Endodermal cell (in vitro differentiated cells): ENCODE results near the gene IST1. TPM values are rescaled to one million over a fixed set of nuclear protein-coding genes. Genes with fewer than 3 reads are reported as not detected.

Experiments used
- DNase-seq: peaks from one replicate; pipeline ENCODE4 v3.0.0-alpha.2; 2017
- H3K27ac ChIP-seq: 2 replicates; pipeline ENCODE4 v1.5.1; 2013; ENCODE audit warnings: mild to moderate bottlenecking, low read depth, low read length, moderate library complexity
- H3K27me3 ChIP-seq: 2 replicates; pipeline ENCODE4 v1.6.1; 2013; ENCODE audit warnings: mild to moderate bottlenecking, low read length, moderate library complexity; ENCODE audit not compliant: insufficient read depth, control insufficient read depth, poor library complexity, severe bottlenecking
- H3K36me3 ChIP-seq: 2 replicates; pipeline ENCODE4 v1.7.0; 2013; ENCODE audit warnings: mild to moderate bottlenecking, low read length, moderate library complexity; ENCODE audit not compliant: control insufficient read depth, insufficient read depth
- H3K4me1 ChIP-seq: one replicate; pipeline ENCODE4 v1.7.0; 2013; ENCODE audit warnings: low read length; ENCODE audit not compliant: control insufficient read depth, insufficient read depth
- H3K4me3 ChIP-seq: 2 replicates; pipeline ENCODE4 v1.5.1; 2013; ENCODE audit warnings: mild to moderate bottlenecking, low read length, moderate library complexity
- H3K9ac ChIP-seq: 2 replicates; pipeline ENCODE4 v1.6.1; 2013; ENCODE audit warnings: mild to moderate bottlenecking, low read length, moderate library complexity; ENCODE audit not compliant: poor library complexity, severe bottlenecking; ENCODE audit errors: extremely low read depth
- H3K9me3 ChIP-seq: 2 replicates; pipeline ENCODE4 v1.6.1; 2013; ENCODE audit warnings: mild to moderate bottlenecking, low read length, moderate library complexity; ENCODE audit not compliant: control insufficient read depth
- H3K27ac Mint-ChIP-seq: 2 replicates; pipeline ENCODE4 v1.8.0; 2020; ENCODE audit warnings: mixed read lengths
- H3K27me3 Mint-ChIP-seq: 2 replicates; pipeline ENCODE4 v1.8.0; 2021; ENCODE audit warnings: mild to moderate bottlenecking, mixed read lengths; ENCODE audit not compliant: insufficient read depth
- H3K36me3 Mint-ChIP-seq: 2 replicates; pipeline ENCODE4 v1.8.0; 2020; ENCODE audit warnings: low read depth, mixed read lengths
- H3K4me1 Mint-ChIP-seq: 2 replicates; pipeline ENCODE4 v1.8.0; 2020; ENCODE audit warnings: mixed read lengths
- H3K4me3 Mint-ChIP-seq: 2 replicates; pipeline ENCODE4 v1.8.0; 2020; ENCODE audit warnings: mild to moderate bottlenecking, moderate library complexity, mixed read lengths
- H3K9me3 Mint-ChIP-seq: 2 replicates; pipeline ENCODE4 v1.8.0; 2020; ENCODE audit warnings: mild to moderate bottlenecking, mixed read lengths
- WGBS, 2 experiments: methylation state at CpG; one replicate each; pipeline versions ENCODE4 v1.1.5 to v1.1.7; 2013; ENCODE audit warnings: missing lambda C conversion rate in 2 of 2, mixed read lengths in 1 of 2; ENCODE audit not compliant: insufficient coverage in 1 of 2, insufficient read length in 1 of 2; 5-methylcytosine and 5-hydroxymethylcytosine counted together
- total RNA-seq, 2 donors: library from RNA; stranded (reverse); fragmentation: NEBNext Ultra II Directional in 1 of 2; extraction: Animal tissue kit (Norgen Biotek cat#: 25700) in 1 of 2; gene quantifications; 2 replicates in 1 of 2; 3 replicates in 1 of 2; pipeline ENCODE4 v1.2.1, GENCODE V29; 2021
- TF ChIP-seq, protein P1 (sequence below): fragments of 200-600 bp; sonication (generic); conservative IDR thresholded peaks from 2 replicates; pipeline ENCODE4 v1.5.0; 2021; ENCODE audit warnings: antibody characterized with exemption, mild to moderate bottlenecking

Gene IST1
- total RNA-seq, 2 donors from 2014 or later = 259 to 319 TPM

DNA sequence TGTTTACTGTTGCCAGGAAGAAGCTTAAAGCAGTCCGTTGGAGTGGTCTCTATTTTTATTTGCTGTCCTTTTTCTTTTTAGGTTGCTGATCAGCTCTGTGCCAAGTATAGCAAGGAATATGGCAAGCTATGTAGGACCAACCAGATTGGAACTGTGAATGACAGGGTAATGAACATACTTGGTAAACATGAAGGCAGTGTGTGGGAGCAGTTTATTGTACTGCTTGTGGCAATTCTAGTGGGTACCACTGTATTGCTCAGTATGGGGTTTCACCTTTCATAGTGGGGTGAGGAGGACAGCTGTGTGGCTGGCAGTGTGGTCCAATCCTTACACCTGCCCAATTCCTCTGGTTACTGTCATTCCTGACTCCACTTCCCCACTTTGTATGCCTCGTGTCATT lies 25.3 kb downstream of the IST1 start:
- TF ChIP-seq, protein P1, sequence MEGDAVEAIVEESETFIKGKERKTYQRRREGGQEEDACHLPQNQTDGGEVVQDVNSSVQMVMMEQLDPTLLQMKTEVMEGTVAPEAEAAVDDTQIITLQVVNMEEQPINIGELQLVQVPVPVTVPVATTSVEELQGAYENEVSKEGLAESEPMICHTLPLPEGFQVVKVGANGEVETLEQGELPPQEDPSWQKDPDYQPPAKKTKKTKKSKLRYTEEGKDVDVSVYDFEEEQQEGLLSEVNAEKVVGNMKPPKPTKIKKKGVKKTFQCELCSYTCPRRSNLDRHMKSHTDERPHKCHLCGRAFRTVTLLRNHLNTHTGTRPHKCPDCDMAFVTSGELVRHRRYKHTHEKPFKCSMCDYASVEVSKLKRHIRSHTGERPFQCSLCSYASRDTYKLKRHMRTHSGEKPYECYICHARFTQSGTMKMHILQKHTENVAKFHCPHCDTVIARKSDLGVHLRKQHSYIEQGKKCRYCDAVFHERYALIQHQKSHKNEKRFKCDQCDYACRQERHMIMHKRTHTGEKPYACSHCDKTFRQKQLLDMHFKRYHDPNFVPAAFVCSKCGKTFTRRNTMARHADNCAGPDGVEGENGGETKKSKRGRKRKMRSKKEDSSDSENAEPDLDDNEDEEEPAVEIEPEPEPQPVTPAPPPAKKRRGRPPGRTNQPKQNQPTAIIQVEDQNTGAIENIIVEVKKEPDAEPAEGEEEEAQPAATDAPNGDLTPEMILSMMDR = no peak
- Histone ChIP-seq H3K36me3 (peaks cover 99% of the 10 kb centered on the region), H3K9me3 (peaks cover 25% of the 10 kb centered on the region), H3K4me1 (no peaks in the 10 kb centered on the region), H3K27ac (no peak overlapping the region), H3K9ac (no peak overlapping the region), H3K4me3 (no peak overlapping the region), H3K27me3 (no peaks in the 10 kb centered on the region)
- no peaks in the 10 kb centered on the region for H3K9me3 Mint-ChIP-seq
- no peaks in the 10 kb centered on the region for H3K27me3 Mint-ChIP-seq
- DNase-seq = no peak
- H3K4me3 Mint-ChIP-seq = no peak overlapping the region
- no peak overlapping the region for H3K27ac Mint-ChIP-seq
- H3K36me3 Mint-ChIP-seq = peaks cover 91% of the 10 kb centered on the region
- WGBS, 2 experiments = 97% methylated on average over 2 of the region's 2 CpGs; no CpG with 5 or more reads in 1 of the 2 experiments
- no peaks in the 10 kb centered on the region for H3K4me1 Mint-ChIP-seq

DNA sequence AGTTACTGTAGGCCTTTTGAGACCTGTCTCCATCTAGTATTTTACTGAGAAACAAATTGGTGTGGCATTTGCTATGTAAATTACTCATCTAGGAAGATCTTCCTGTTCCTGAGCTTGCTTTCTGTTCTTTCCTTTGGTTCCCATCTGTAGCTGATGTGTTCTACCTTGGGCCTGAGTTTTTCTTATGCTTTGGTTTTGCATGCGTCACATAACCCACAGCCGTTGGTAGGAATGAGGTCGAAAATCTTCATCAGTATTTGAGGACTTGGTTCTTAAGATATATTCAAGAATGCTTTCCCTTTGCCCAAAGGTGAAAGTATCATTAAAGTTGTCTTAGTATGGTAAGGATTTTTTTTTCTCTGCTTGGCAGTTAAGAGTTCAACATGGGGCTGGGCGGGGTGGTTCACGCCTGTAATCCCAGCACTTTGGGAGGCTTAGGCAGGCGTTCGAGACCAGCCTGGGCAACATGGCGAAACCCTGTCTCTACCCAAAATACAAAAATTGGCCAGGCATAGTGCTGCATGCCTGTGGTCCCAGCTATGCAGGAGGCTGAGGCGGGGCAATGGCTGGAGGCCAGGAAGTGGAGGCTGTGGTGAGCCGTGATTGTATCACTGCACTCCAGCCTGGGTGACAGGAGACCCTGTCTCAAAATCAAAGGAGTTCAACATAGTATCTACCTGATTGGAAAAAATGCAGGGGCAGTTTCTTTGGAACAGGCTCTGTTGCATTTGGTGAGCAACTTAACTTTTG lies 28.8 kb downstream of the IST1 start:
- Histone ChIP-seq H3K9ac (no peak overlapping the region), H3K4me1 (no peaks in the 10 kb centered on the region), H3K27ac (no peak overlapping the region), H3K27me3 (no peaks in the 10 kb centered on the region), H3K9me3 (peaks cover 9% of the 10 kb centered on the region), H3K36me3 (peaks cover 99% of the 10 kb centered on the region), H3K4me3 (no peak overlapping the region)
- WGBS, 2 experiments = 97 to 99% methylated on average over 9 to 10 of the region's 10 CpGs
- no peaks in the 10 kb centered on the region for H3K27me3 Mint-ChIP-seq
- H3K4me1 Mint-ChIP-seq = peaks cover 5% of the 10 kb centered on the region
- no peaks in the 10 kb centered on the region for H3K9me3 Mint-ChIP-seq
- H3K36me3 Mint-ChIP-seq = peaks cover 88% of the 10 kb centered on the region
- TF ChIP-seq, protein P1 = no peak
- H3K4me3 Mint-ChIP-seq = no peak overlapping the region
- no peak overlapping the region for H3K27ac Mint-ChIP-seq
- no peak for DNase-seq

DNA sequence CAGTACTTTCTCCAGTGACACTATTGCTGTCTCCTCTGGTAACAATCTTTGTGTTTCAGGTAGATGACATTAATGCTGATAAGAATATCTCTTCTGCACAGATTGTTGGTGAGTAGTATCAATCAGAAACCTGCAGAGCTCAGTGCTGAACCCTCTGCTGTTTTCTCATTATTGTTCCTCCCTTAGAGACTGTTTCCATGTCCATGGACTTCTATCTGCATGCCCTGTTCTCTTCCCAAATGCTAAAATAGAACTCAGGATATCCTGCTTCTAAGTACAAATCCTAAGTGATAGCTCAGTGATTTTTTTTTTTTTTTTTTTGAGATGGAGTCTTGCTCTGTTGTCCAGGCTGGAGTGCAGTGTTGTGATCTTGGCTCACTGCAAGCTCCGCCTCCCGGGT lies 29.4 kb downstream of the IST1 start:
- Histone ChIP-seq H3K36me3 (peaks cover 99% of the 10 kb centered on the region), H3K4me3 (no peak overlapping the region)

More for the DNA sequence above, 29.4 kb downstream of the IST1 start:
- Mint-ChIP-seq H3K27me3 (no peaks in the 10 kb centered on the region), H3K9me3 (no peaks in the 10 kb centered on the region), H3K27ac (no peak overlapping the region), H3K36me3 (peaks cover 86% of the 10 kb centered on the region), H3K4me3 (no peak overlapping the region), H3K4me1 (peaks cover 5% of the 10 kb centered on the region)
- WGBS, 2 experiments = no CpG with 5 or more reads among the region's 2 CpGs
- Histone ChIP-seq H3K4me1 (no peaks in the 10 kb centered on the region), H3K9me3 (peaks cover 3% of the 10 kb centered on the region), H3K9ac (no peak overlapping the region), H3K27me3 (no peaks in the 10 kb centered on the region), H3K27ac (no peak overlapping the region)
- TF ChIP-seq, protein P1 = no peak
- DNase-seq = no peak
